Activated CD8-positive, alpha-beta memory T cell treated with anti-CD3 and anti-CD28 coated beads, Interleukin-2, amount 50 U/mL, for 48 hours (primary cell): ENCODE data around the gene RASA2.
"Not testable (repeated sequence)": the region's sequence is repeated elsewhere in the genome, so short reads cannot be mapped to it uniquely, and the experiment has no call there.

Experiments used
- DNase-seq: peaks from one replicate; pipeline ENCODE4 v3.0.0-alpha.2; 2020

RASA2 gene

GRCh38 chr3:141498598-141499223 is 11.9 kb downstream of the RASA2 start:
- peak; percentile 85 for DNase-seq

DNA sequence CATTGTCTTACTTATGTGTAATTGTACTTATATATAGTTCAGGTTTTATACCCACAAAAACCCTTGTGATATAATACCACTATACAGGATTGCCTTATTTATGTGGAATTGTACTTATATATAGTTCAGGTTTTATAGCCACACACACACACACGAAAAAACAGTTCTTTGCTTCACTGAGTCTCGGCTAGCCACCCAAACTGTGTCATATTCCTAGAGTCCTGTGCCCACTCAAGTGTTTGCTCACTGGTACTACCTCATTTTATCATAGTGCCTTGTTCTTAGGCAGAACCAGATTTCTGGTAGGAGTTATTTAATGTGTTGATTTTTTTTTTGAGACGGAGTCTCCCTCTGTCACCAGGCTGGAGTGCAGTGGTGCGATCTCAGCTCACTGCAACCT is 12.5 kb downstream of the RASA2 start:
- DNase-seq = no peak

GRCh38 chr3:141499965-141500364 is 13.1 kb downstream of the RASA2 start:
- DNase-seq = no peak

- DNase-seq = no peak
Measured at GRCh38 chr3:141500397-141500796, 13.6 kb downstream of the RASA2 start.

DNA sequence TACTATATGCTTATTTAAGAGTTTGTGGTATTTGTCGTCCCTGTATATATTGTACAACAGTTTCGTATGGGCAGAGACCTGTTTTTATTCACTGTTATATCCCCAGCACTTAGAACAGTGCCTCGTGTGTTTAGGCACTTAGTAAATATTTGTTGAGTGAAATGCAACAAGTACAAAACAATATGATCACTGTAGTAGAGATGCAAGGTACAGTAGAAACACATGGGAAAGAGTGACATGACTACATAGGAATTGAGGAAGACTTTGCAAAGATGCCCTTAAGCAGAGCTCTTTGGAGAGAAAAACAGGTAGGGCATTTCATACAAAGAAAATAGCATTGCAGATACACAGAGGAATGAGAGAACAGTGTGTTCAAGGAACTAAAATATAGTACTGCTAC is 18.3 kb downstream of the RASA2 start:
- no peak for DNase-seq

- DNase-seq = no peak
Measured at GRCh38 chr3:141506071-141506470, 19.2 kb downstream of the RASA2 start.

- no peak for DNase-seq
Measured at GRCh38 chr3:141507392-141508066, 20.7 kb downstream of the RASA2 start.

GRCh38 chr3:141508067-141508436 is 21.2 kb downstream of the RASA2 start:
- DNase-seq = no peak

DNA sequence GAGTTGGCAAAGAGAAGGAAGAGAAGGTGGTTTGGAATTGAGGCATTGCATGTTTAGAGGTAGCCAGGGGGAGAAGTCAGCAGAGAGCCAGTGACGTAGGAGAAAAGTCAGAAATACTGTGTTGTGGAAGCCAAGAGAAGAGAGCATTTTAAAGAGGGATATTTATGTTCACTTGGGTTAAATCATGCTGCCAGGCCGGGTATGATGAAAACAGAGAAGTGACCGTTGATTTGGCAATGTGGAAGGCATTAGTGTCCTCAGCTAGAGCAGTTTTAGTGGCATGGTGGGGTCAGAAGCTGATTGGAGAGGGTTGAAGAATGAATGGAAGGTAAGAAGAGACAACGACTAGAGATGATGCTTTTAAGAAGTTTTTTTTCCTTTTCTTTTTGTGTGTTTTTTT is 24.5 kb downstream of the RASA2 start:
- no peak for DNase-seq

- no peak for DNase-seq
Measured at GRCh38 chr3:141514382-141514781, 27.6 kb downstream of the RASA2 start.

DNA sequence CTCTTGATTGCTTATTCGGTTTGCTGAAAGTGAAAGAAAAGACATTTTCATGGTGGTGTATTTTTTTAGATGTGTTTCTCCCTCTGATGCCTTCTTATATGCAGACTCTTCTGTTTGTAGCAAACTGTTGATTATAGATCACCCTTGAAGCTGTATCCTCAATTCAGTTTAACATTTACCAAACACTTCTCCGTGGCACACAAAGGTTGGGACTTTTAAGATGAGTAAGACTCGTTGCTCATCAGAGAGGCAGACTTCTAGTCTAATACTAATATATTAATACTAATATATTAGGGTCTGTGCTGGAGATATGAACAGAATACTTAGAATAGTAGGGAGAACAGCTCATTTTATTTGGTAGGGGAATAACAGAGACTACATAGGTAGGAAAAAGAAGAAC is 32.8 kb downstream of the RASA2 start:
- no peak for DNase-seq

GRCh38 chr3:141521781-141522180 is 35.0 kb downstream of the RASA2 start:
- no peak for DNase-seq

GRCh38 chr3:141523615-141524375 is 37.0 kb downstream of the RASA2 start:
- DNase-seq = no peak

- DNase-seq = no peak
Measured at GRCh38 chr3:141524988-141525387, 38.2 kb downstream of the RASA2 start.

GRCh38 chr3:141525814-141526213 is 39.0 kb downstream of the RASA2 start:
- no peak for DNase-seq

- DNase-seq = no peak
Measured at GRCh38 chr3:141526709-141527108, 39.9 kb downstream of the RASA2 start.

GRCh38 chr3:141528800-141529199 is 42.0 kb downstream of the RASA2 start:
- no peak for DNase-seq

DNA sequence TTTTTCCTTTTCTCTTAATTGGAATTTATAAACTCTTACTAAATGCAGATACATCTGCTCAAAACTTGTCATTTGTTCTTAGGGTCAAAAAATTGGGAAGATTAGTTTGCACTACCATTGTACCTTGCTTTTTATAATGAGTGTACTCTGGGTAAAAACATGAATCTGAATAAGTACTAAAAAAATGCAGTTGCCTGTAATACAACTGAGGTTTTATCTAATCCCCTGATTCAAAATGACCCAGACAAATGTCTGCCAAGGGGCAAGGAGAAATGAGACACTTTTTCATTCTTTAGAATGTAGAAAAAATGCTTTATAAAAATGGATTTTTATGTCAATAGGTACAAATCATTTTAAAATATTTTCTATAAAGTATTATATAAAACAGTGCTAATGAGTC is 42.4 kb downstream of the RASA2 start:
- DNase-seq = no peak

DNA sequence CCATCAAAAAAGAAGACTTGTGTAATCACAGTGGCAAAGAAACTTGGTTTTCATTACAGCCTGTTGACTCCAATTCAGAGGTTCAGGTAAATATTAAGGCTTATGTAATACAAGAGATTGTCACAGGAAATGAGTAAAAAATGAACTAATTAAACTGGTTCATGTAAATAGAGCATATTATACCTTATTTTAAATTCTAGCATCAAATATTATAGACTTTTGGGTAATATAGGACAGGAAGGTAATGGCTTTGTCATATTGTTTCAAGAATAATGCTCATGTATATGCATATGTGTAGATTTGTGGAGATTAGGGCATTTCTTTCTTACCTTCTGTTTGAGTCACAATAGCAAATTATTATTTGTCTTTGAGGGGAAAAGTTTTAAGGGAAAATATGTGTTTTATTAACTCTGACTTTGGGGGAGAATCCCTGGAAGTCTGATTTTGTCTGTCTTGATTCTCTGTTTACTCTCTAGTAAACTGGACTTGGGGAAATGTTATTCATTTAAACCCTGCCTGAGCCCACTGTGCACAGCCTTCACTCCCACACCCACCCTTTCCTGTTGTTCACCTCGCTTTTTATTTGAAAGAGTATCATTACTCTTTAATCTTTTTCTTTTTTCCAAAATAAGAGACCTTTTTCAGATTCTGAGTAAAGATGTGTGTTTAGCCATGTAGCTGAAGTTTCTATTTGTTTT is 43.0 kb downstream of the RASA2 start:
- no peak for DNase-seq

- no peak for DNase-seq
Measured at GRCh38 chr3:141530415-141530768, 43.6 kb downstream of the RASA2 start.

GRCh38 chr3:141532609-141533008 is 45.8 kb downstream of the RASA2 start:
- DNase-seq = no peak

- not testable (repeated sequence) for DNase-seq
Measured at GRCh38 chr3:141536017-141536416, 49.2 kb downstream of the RASA2 start.

DNA sequence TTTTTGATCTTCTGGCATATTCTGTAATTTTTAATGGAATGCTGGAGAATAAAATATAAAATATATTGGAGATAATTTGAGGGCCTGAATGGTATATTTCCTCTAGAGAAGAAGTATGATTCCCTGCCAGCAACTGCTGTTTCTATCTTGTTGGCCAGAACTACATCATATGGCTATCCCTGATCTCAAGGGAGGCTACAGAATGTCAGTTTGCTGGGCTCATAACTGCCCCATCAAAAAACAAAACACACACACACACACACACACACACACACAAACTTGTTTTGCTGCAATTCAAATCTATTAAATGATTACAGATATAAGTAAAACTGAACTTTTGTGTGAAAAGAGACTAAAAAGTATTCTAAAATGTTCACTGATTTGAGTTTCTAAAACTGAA is 51.0 kb downstream of the RASA2 start:
- no peak for DNase-seq
